ENCODE measurements around the gene FAH. TPM values are rescaled to one million over a fixed set of nuclear protein-coding genes. Genes with fewer than 3 reads are reported as not detected.

The FAH gene
- total and polyA plus RNA-seq, 2 experiments from 2014 or later: 24.9 to 28.8 TPM

GRCh38 chr15:80194186-80194585, 41.4 kb downstream of the FAH start:
- H3K9ac ChIP-seq: no peak overlapping the region
- WGBS, 2 experiments (ENCODE audit: low coverage in 1 of 2, low lambda C conversion rate in 2 of 2, missing lambda C conversion rate in 2 of 2): 86 to 100% methylated on average over 1 of the region's 1 CpG
- no peaks in the 10 kb centered on the region for H3K79me2 ChIP-seq (ENCODE audit: insufficient read depth)
- in situ Hi-C loops (cut with MboI): no loop called here
- H3K9me2 ChIP-seq (ENCODE audit: insufficient read depth): no peaks in the 10 kb centered on the region
- H3K4me3 ChIP-seq: no peak overlapping the region
- H3K4me1 ChIP-seq (ENCODE audit: insufficient read depth): no peaks in the 10 kb centered on the region
- no peaks in the 10 kb centered on the region for H4K20me1 ChIP-seq (ENCODE audit: insufficient read depth)
- no peak overlapping the region for H3K4me2 ChIP-seq (ENCODE audit: unreplicated experiment)
- DNase-seq: no peak
- no peak overlapping the region for H3K27ac ChIP-seq
- H3F3A ChIP-seq (ENCODE audit: insufficient read depth): no peaks in the 10 kb centered on the region
- H3K36me3 ChIP-seq (ENCODE audit: low read depth): no peaks in the 10 kb centered on the region
- no peak for TF ChIP-seq EZH2phosphoT487 (IDR thresholded peaks at IDR 0.05; ENCODE audit: insufficient read depth, low read depth)
- no peak for TF ChIP-seq EZH2 (IDR thresholded peaks at IDR 0.05; ENCODE audit: insufficient read depth, poor library complexity, severe bottlenecking)
- no peaks in the 10 kb centered on the region for H3K9me3 ChIP-seq (ENCODE audit: low read depth)
- H3K27me3 ChIP-seq (replicated peaks; ENCODE audit: insufficient read depth): no peaks in the 10 kb centered on the region
- no peak overlapping the region for H2AFZ ChIP-seq

GRCh38 chr15:80194914-80195313, 42.1 kb downstream of the FAH start:
- in situ Hi-C loops (cut with MboI): no loop called here

GRCh38 chr15:80199366-80199765, 46.6 kb downstream of the FAH start:
- in situ Hi-C loops (cut with MboI): no loop called here
- H3K9me3 ChIP-seq (ENCODE audit: low read depth): no peaks in the 10 kb centered on the region
- H3K9me2 ChIP-seq (ENCODE audit: insufficient read depth): no peaks in the 10 kb centered on the region
- WGBS, 2 experiments (ENCODE audit: low coverage in 1 of 2, low lambda C conversion rate in 2 of 2, missing lambda C conversion rate in 2 of 2): 36 to 38% methylated on average over 2 of the region's 2 CpGs
- no peaks in the 10 kb centered on the region for H3K27me3 ChIP-seq (replicated peaks; ENCODE audit: insufficient read depth)
- H3K9ac ChIP-seq: no peak overlapping the region
- no peaks in the 10 kb centered on the region for H3K4me1 ChIP-seq (ENCODE audit: insufficient read depth)
- H3F3A ChIP-seq (ENCODE audit: insufficient read depth): no peaks in the 10 kb centered on the region
- no peaks in the 10 kb centered on the region for H4K20me1 ChIP-seq (ENCODE audit: insufficient read depth)
- H3K4me2 ChIP-seq (ENCODE audit: unreplicated experiment): no peak overlapping the region
- H3K79me2 ChIP-seq (ENCODE audit: insufficient read depth): no peaks in the 10 kb centered on the region
- no peak for TF ChIP-seq EZH2phosphoT487 (IDR thresholded peaks at IDR 0.05; ENCODE audit: insufficient read depth, low read depth)
- TF ChIP-seq EZH2 (IDR thresholded peaks at IDR 0.05; ENCODE audit: insufficient read depth, poor library complexity, severe bottlenecking): no peak
- H3K27ac ChIP-seq: no peak overlapping the region
- no peak for DNase-seq
- no peak overlapping the region for H2AFZ ChIP-seq
- no peaks in the 10 kb centered on the region for H3K36me3 ChIP-seq (ENCODE audit: low read depth)
- H3K4me3 ChIP-seq: no peak overlapping the region

More at GRCh38 chr15:80194914-80195313, 42.1 kb downstream of the FAH start:
- Histone ChIP-seq H3K79me2 (ENCODE audit: insufficient read depth) (no peaks in the 10 kb centered on the region), H3K9ac (no peak overlapping the region), H3K27ac (no peak overlapping the region), H3K4me3 (no peak overlapping the region), H4K20me1 (ENCODE audit: insufficient read depth) (no peaks in the 10 kb centered on the region), H3K4me1 (ENCODE audit: insufficient read depth) (no peaks in the 10 kb centered on the region), H3K27me3 (replicated peaks; ENCODE audit: insufficient read depth) (no peaks in the 10 kb centered on the region), H3K9me3 (ENCODE audit: low read depth) (no peaks in the 10 kb centered on the region), H3K36me3 (ENCODE audit: low read depth) (no peaks in the 10 kb centered on the region), H3K4me2 (ENCODE audit: unreplicated experiment) (no peak overlapping the region), H2AFZ (no peak overlapping the region), H3K9me2 (ENCODE audit: insufficient read depth) (no peaks in the 10 kb centered on the region), H3F3A (ENCODE audit: insufficient read depth) (no peaks in the 10 kb centered on the region)
- no peak for DNase-seq
- TF ChIP-seq EZH2phosphoT487 (IDR thresholded peaks at IDR 0.05; ENCODE audit: insufficient read depth, low read depth) (no peak), EZH2 (IDR thresholded peaks at IDR 0.05; ENCODE audit: insufficient read depth, poor library complexity, severe bottlenecking) (no peak)
- WGBS, 2 experiments (ENCODE audit: low coverage in 1 of 2, low lambda C conversion rate in 2 of 2, missing lambda C conversion rate in 2 of 2): 38 to 43% methylated on average over 1 of the region's 1 CpG

GRCh38 chr15:80199869-80200268, 47.1 kb downstream of the FAH start:
- Histone ChIP-seq H3K79me2 (ENCODE audit: insufficient read depth) (no peaks in the 10 kb centered on the region), H3K36me3 (ENCODE audit: low read depth) (no peaks in the 10 kb centered on the region), H3F3A (ENCODE audit: insufficient read depth) (no peaks in the 10 kb centered on the region), H2AFZ (no peak overlapping the region), H3K9me2 (ENCODE audit: insufficient read depth) (no peaks in the 10 kb centered on the region), H3K9ac (no peak overlapping the region), H3K4me1 (ENCODE audit: insufficient read depth) (no peaks in the 10 kb centered on the region), H3K4me2 (ENCODE audit: unreplicated experiment) (no peak overlapping the region), H3K4me3 (no peak overlapping the region), H3K9me3 (ENCODE audit: low read depth) (no peaks in the 10 kb centered on the region), H3K27ac (no peak overlapping the region), H3K27me3 (replicated peaks; ENCODE audit: insufficient read depth) (no peaks in the 10 kb centered on the region), H4K20me1 (ENCODE audit: insufficient read depth) (no peaks in the 10 kb centered on the region)
- TF ChIP-seq EZH2 (IDR thresholded peaks at IDR 0.05; ENCODE audit: insufficient read depth, poor library complexity, severe bottlenecking): no peak
- no peak for TF ChIP-seq EZH2phosphoT487 (IDR thresholded peaks at IDR 0.05; ENCODE audit: insufficient read depth, low read depth)
- WGBS, 2 experiments (ENCODE audit: low coverage in 1 of 2, low lambda C conversion rate in 2 of 2, missing lambda C conversion rate in 2 of 2): 70% methylated on average over 3 of the region's 3 CpGs
- in situ Hi-C loops (cut with MboI): no loop called here
- DNase-seq: no peak
